Femur (tissue), 1 donor: ENCODE data around the gene COL8A1.
A peak's percentile ranks its signal among the peaks of the same experiment; 100 is the strongest.
"Not testable (repeated sequence)": the region's sequence is repeated elsewhere in the genome, so short reads cannot be mapped to it uniquely, and the experiment has no call there.

Source experiments
- DNase-seq: peaks from one replicate; pipeline ENCODE4 v3.0.0-alpha.2; 2017

COL8A1 gene

GRCh38 chr3:99817437-99818240 is 179.2 kb downstream of the COL8A1 start, which contains the start of gene CMSS1:
TSS of gene CMSS1 (plus strand) at chr3:99817862.
- DNase-seq: peak; percentile 96

GRCh38 chr3:99818818-99819217 is 180.4 kb downstream of the COL8A1 start:
- no peak for DNase-seq

GRCh38 chr3:99823723-99824711 is 185.6 kb downstream of the COL8A1 start:
- DNase-seq: no peak

- no peak for DNase-seq
Measured at GRCh38 chr3:99825004-99825640, 186.7 kb downstream of the COL8A1 start.

- DNase-seq: no peak
Measured at GRCh38 chr3:99829844-99830243, 191.4 kb downstream of the COL8A1 start.

- DNase-seq: no peak
Measured at GRCh38 chr3:99833617-99834205, 195.3 kb downstream of the COL8A1 start.

GRCh38 chr3:99834211-99834957 is 196.0 kb downstream of the COL8A1 start:
- no peak for DNase-seq

GRCh38 chr3:99836681-99837080 is 198.3 kb downstream of the COL8A1 start:
- DNase-seq: no peak

- no peak for DNase-seq
Measured at GRCh38 chr3:99837715-99838114, 199.3 kb downstream of the COL8A1 start.

- DNase-seq: no peak
Measured at GRCh38 chr3:99838755-99839154, 200.4 kb downstream of the COL8A1 start.

GRCh38 chr3:99839613-99840012 is 201.2 kb downstream of the COL8A1 start:
- DNase-seq: no peak

GRCh38 chr3:99841949-99842348 is 203.6 kb downstream of the COL8A1 start:
- not testable (repeated sequence) for DNase-seq

- no peak for DNase-seq
Measured at GRCh38 chr3:99842826-99843589, 204.6 kb downstream of the COL8A1 start.

- peak; percentile 55 for DNase-seq
Measured at GRCh38 chr3:99843590-99844258, 205.3 kb downstream of the COL8A1 start.

- no peak for DNase-seq
Measured at GRCh38 chr3:99845331-99845730, 206.9 kb downstream of the COL8A1 start.

- no peak for DNase-seq
Measured at GRCh38 chr3:99845999-99846398, 207.6 kb downstream of the COL8A1 start.

- peak; percentile 45 for DNase-seq
Measured at GRCh38 chr3:99846477-99847160, 208.2 kb downstream of the COL8A1 start.

GRCh38 chr3:99848433-99848832 is 210.0 kb downstream of the COL8A1 start:
- no peak for DNase-seq
